ENCODE results near the gene BICRAL.

BICRAL gene

DNA sequence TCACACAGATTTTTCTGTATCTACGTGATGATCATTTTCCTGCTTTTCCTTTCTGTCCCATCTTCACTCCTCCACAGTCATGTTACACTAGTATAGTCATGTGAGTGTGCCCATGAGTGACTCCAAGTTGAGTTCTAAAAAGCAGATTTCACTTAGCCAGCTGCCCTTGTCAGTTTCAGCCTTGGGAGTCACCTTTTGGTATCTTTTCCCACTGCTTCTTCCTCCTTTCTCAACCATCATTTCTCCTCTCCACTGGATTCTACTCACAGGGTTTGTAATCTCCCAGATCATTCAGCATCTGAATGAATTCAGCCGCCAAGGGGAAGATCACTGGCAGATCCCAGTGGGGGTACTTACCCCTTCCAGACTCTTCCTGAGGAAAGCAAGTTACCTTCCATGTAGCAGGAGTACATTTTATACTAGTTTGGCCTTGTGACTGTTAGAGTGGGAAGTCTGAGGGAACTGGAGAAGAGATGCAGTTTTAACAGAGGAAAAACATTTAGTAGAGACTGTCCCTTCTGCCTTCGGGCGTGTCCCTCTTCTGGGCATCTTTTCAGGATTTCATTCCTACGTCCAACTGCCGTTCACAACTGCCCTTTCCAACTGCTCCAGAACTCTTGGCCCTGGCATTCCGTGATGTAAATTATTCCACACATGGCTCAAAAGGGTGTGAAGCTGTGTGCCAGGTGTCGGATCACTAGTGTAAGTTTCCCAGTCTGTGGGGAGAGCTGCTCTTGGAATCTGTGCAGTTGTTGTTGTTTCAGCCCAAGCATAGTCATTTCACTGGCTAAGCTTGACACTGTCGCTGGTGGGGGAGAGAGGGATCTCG is 38.9 kb downstream of the BICRAL start:
- Histone ChIP-seq H4K20me1 (ENCODE audit: insufficient read depth) (no peaks in the 10 kb centered on the region), H3K4me3 (IDR thresholded peaks at IDR 0.05; ENCODE audit: insufficient read depth, low read depth, low read length) (no peak overlapping the region), H2AFZ (ENCODE audit: low read depth) (no peak overlapping the region), H3K27ac (no peak overlapping the region), H3K9ac (no peak overlapping the region), H3K4me1 (ENCODE audit: low read depth, poor library complexity, severe bottlenecking) (no peaks in the 10 kb centered on the region), H3K27me3 (ENCODE audit: insufficient read depth, low read depth) (no peaks in the 10 kb centered on the region), H3K36me3 (ENCODE audit: insufficient read depth) (0 out of 2 replicates have a peak, but pooled peaks cover 4% of the 10 kb centered on the region), H3K79me2 (ENCODE audit: insufficient read depth, low read depth) (no peaks in the 10 kb centered on the region), H3K4me2 (no peak overlapping the region)
- TF ChIP-seq, protein P1, sequence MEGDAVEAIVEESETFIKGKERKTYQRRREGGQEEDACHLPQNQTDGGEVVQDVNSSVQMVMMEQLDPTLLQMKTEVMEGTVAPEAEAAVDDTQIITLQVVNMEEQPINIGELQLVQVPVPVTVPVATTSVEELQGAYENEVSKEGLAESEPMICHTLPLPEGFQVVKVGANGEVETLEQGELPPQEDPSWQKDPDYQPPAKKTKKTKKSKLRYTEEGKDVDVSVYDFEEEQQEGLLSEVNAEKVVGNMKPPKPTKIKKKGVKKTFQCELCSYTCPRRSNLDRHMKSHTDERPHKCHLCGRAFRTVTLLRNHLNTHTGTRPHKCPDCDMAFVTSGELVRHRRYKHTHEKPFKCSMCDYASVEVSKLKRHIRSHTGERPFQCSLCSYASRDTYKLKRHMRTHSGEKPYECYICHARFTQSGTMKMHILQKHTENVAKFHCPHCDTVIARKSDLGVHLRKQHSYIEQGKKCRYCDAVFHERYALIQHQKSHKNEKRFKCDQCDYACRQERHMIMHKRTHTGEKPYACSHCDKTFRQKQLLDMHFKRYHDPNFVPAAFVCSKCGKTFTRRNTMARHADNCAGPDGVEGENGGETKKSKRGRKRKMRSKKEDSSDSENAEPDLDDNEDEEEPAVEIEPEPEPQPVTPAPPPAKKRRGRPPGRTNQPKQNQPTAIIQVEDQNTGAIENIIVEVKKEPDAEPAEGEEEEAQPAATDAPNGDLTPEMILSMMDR (conservative IDR thresholded peaks at IDR 0.05; ENCODE audit: low read depth, low read length) = no peak

DNA sequence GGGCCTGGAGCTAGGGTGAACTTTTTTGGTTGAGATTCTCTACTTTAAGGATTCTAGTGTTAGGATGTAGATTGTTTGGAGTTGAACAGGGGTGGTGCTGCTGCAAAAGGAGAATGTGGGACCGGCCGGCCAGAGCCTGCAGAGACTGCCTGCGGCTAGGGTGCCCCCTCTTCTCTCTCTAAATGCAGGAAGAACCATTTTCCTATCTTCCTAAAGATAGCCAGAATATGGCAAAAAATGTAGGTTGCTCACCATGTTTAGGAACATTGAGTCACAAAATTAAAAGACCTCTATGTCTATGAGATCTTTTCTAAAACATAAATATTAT is 39.5 kb downstream of the BICRAL start:
- Histone ChIP-seq H2AFZ (ENCODE audit: low read depth) (no peak overlapping the region), H3K27me3 (ENCODE audit: insufficient read depth, low read depth) (no peaks in the 10 kb centered on the region), H3K9ac (no peak overlapping the region), H4K20me1 (ENCODE audit: insufficient read depth) (no peaks in the 10 kb centered on the region), H3K4me2 (no peak overlapping the region), H3K4me3 (IDR thresholded peaks at IDR 0.05; ENCODE audit: insufficient read depth, low read depth, low read length) (no peak overlapping the region), H3K36me3 (ENCODE audit: insufficient read depth) (0 out of 2 replicates have a peak, but pooled peaks cover 4% of the 10 kb centered on the region), H3K27ac (no peak overlapping the region), H3K4me1 (ENCODE audit: low read depth, poor library complexity, severe bottlenecking) (no peaks in the 10 kb centered on the region), H3K79me2 (ENCODE audit: insufficient read depth, low read depth) (no peaks in the 10 kb centered on the region)
- TF ChIP-seq, protein P1 (conservative IDR thresholded peaks at IDR 0.05; ENCODE audit: low read depth, low read length) = no peak

DNA sequence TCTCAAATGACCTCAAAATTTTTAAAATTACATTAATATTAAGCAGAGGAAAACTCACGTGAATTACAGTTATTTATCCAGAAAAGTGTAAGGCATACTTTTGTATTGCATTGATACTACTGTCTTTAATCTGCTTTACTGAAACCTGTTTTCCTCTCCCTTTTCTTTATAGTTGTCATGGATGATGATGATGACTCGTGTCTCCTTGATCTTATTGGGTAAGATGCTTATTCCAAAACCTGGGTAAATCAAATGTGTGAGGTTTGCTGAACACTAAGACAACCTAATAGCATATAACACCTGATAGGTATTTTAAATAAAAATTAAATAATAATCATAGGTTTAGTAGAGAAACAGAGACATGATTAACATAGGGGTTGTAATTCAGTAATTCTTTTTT is 40.0 kb downstream of the BICRAL start:
- 0 out of 2 replicates have a peak, but pooled peaks cover 4% of the 10 kb centered on the region for H3K36me3 ChIP-seq (ENCODE audit: insufficient read depth)
- no peak overlapping the region for H3K4me2 ChIP-seq
- TF ChIP-seq, protein P1 (conservative IDR thresholded peaks at IDR 0.05; ENCODE audit: low read depth, low read length) = no peak
- no peak overlapping the region for H2AFZ ChIP-seq (ENCODE audit: low read depth)
- no peak overlapping the region for H3K27ac ChIP-seq
- H3K79me2 ChIP-seq (ENCODE audit: insufficient read depth, low read depth) = no peaks in the 10 kb centered on the region
- H4K20me1 ChIP-seq (ENCODE audit: insufficient read depth) = no peaks in the 10 kb centered on the region
- H3K4me3 ChIP-seq (IDR thresholded peaks at IDR 0.05; ENCODE audit: insufficient read depth, low read depth, low read length) = no peak overlapping the region
- H3K27me3 ChIP-seq (ENCODE audit: insufficient read depth, low read depth) = no peaks in the 10 kb centered on the region
- no peaks in the 10 kb centered on the region for H3K4me1 ChIP-seq (ENCODE audit: low read depth, poor library complexity, severe bottlenecking)
- no peak overlapping the region for H3K9ac ChIP-seq

DNA sequence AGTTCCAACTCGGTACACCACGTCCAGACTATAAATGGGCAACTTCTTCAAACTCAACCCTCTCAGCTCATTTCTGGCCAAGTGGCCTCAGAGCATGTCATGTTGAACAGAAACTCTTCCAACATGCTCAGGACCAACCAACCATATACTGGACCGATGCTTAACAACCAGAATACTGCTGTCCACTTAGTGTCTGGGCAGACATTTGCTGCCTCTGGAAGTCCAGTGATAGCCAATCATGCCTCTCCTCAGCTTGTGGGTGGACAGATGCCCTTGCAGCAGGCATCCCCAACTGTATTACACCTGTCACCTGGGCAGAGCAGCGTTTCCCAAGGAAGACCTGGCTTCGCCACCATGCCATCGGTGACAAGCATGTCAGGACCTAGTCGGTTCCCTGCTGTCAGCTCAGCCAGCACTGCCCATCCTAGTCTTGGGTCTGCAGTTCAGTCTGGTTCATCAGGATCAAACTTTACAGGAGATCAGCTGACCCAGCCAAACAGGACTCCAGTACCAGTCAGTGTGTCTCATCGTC is 47.8 kb downstream of the BICRAL start:
- Histone ChIP-seq H3K4me1 (ENCODE audit: low read depth, poor library complexity, severe bottlenecking) (no peaks in the 10 kb centered on the region), H3K79me2 (ENCODE audit: insufficient read depth, low read depth) (no peaks in the 10 kb centered on the region), H4K20me1 (ENCODE audit: insufficient read depth) (no peaks in the 10 kb centered on the region), H3K27ac (no peak overlapping the region), H3K27me3 (ENCODE audit: insufficient read depth, low read depth) (no peaks in the 10 kb centered on the region), H3K9ac (no peak overlapping the region), H2AFZ (ENCODE audit: low read depth) (no peak overlapping the region), H3K4me3 (IDR thresholded peaks at IDR 0.05; ENCODE audit: insufficient read depth, low read depth, low read length) (no peak overlapping the region), H3K36me3 (ENCODE audit: insufficient read depth) (no peaks in the 10 kb centered on the region), H3K4me2 (no peak overlapping the region)
- TF ChIP-seq, protein P1 (conservative IDR thresholded peaks at IDR 0.05; ENCODE audit: low read depth, low read length) = no peak

Data from KMS-11 (cell line).